ENCODE measurements around the gene HASPIN.

The HASPIN gene

GRCh38 chr17:3747805-3748204, 24.1 kb downstream of the HASPIN start:
- Histone ChIP-seq H3K9me3 (ENCODE audit: control insufficient read depth in 5 of 5, low read length in 5 of 5) (no peaks in the 10 kb centered on the region), H3K36me3 (ENCODE audit: control insufficient read depth in 5 of 5, insufficient read depth in 5 of 5, low read length in 5 of 5) (no peaks in the 10 kb centered on the region), H3K4me3 (ENCODE audit: low read depth in 1 of 5, low read length in 5 of 5) (no peak overlapping the region), H3K27me3 (ENCODE audit: control insufficient read depth in 5 of 5, insufficient read depth in 4 of 5, low read length in 5 of 5) (peaks cover 2 to 25% (median 16%) of the 10 kb centered on the region in 5 donors), H3K27ac (ENCODE audit: low read depth, low read length) (no peak overlapping the region), H3K4me1 (ENCODE audit: control insufficient read depth in 5 of 5, insufficient read depth in 5 of 5, low read length in 5 of 5) (no peaks in the 10 kb centered on the region), H3K9ac (ENCODE audit: low read length in 5 of 5) (no peak overlapping the region)

GRCh38 chr17:3748576-3748975, 24.9 kb downstream of the HASPIN start:
- no peaks in the 10 kb centered on the region for H3K4me1 ChIP-seq (ENCODE audit: control insufficient read depth in 5 of 5, insufficient read depth in 5 of 5, low read length in 5 of 5)
- no peak overlapping the region for H3K9ac ChIP-seq (ENCODE audit: low read length in 5 of 5)
- peaks cover 2 to 31% (median 22%) of the 10 kb centered on the region in 5 donors for H3K27me3 ChIP-seq (ENCODE audit: control insufficient read depth in 5 of 5, insufficient read depth in 4 of 5, low read length in 5 of 5)

GRCh38 chr17:3750296-3750695, 26.6 kb downstream of the HASPIN start:
- H3K27ac ChIP-seq (ENCODE audit: low read depth, low read length), result no peak overlapping the region
- H3K4me3 ChIP-seq (ENCODE audit: low read depth in 1 of 5, low read length in 5 of 5), result no peak overlapping the region
- peaks cover 0 to 5% (median 3%) of the 10 kb centered on the region in 5 donors for H3K4me1 ChIP-seq (ENCODE audit: control insufficient read depth in 5 of 5, insufficient read depth in 5 of 5, low read length in 5 of 5)
- peaks cover 5 to 33% (median 25%) of the 10 kb centered on the region in 5 donors for H3K27me3 ChIP-seq (ENCODE audit: control insufficient read depth in 5 of 5, insufficient read depth in 4 of 5, low read length in 5 of 5)
- H3K36me3 ChIP-seq (ENCODE audit: control insufficient read depth in 5 of 5, insufficient read depth in 5 of 5, low read length in 5 of 5), result no peaks in the 10 kb centered on the region
- H3K9ac ChIP-seq (ENCODE audit: low read length in 5 of 5), result no peak overlapping the region
- H3K9me3 ChIP-seq (ENCODE audit: control insufficient read depth in 5 of 5, low read length in 5 of 5), result no peaks in the 10 kb centered on the region

More at GRCh38 chr17:3748576-3748975, 24.9 kb downstream of the HASPIN start:
- no peaks in the 10 kb centered on the region for H3K36me3 ChIP-seq (ENCODE audit: control insufficient read depth in 5 of 5, insufficient read depth in 5 of 5, low read length in 5 of 5)
- no peaks in the 10 kb centered on the region for H3K9me3 ChIP-seq (ENCODE audit: control insufficient read depth in 5 of 5, low read length in 5 of 5)
- H3K27ac ChIP-seq (ENCODE audit: low read depth, low read length), result no peak overlapping the region
- no peak overlapping the region for H3K4me3 ChIP-seq (ENCODE audit: low read depth in 1 of 5, low read length in 5 of 5)

GRCh38 chr17:3750926-3751325, 27.2 kb downstream of the HASPIN start:
- peaks cover 5 to 33% (median 25%) of the 10 kb centered on the region in 5 donors for H3K27me3 ChIP-seq (ENCODE audit: control insufficient read depth in 5 of 5, insufficient read depth in 4 of 5, low read length in 5 of 5)
- peaks cover 0 to 5% (median 3%) of the 10 kb centered on the region in 5 donors for H3K4me1 ChIP-seq (ENCODE audit: control insufficient read depth in 5 of 5, insufficient read depth in 5 of 5, low read length in 5 of 5)
- H3K9me3 ChIP-seq (ENCODE audit: control insufficient read depth in 5 of 5, low read length in 5 of 5), result no peaks in the 10 kb centered on the region
- no peaks in the 10 kb centered on the region for H3K36me3 ChIP-seq (ENCODE audit: control insufficient read depth in 5 of 5, insufficient read depth in 5 of 5, low read length in 5 of 5)
- H3K9ac ChIP-seq (ENCODE audit: low read length in 5 of 5), result no peak overlapping the region
- no peak overlapping the region for H3K4me3 ChIP-seq (ENCODE audit: low read depth in 1 of 5, low read length in 5 of 5)
- no peak overlapping the region for H3K27ac ChIP-seq (ENCODE audit: low read depth, low read length)

- H3K27me3 ChIP-seq (ENCODE audit: control insufficient read depth in 5 of 5, insufficient read depth in 4 of 5, low read length in 5 of 5), result peaks cover 5 to 33% (median 25%) of the 10 kb centered on the region in 5 donors
- H3K9me3 ChIP-seq (ENCODE audit: control insufficient read depth in 5 of 5, low read length in 5 of 5), result no peaks in the 10 kb centered on the region
- H3K36me3 ChIP-seq (ENCODE audit: control insufficient read depth in 5 of 5, insufficient read depth in 5 of 5, low read length in 5 of 5), result no peaks in the 10 kb centered on the region
- H3K4me1 ChIP-seq (ENCODE audit: control insufficient read depth in 5 of 5, insufficient read depth in 5 of 5, low read length in 5 of 5), result peaks cover 0 to 5% (median 3%) of the 10 kb centered on the region in 5 donors
- no peak overlapping the region for H3K4me3 ChIP-seq (ENCODE audit: low read depth in 1 of 5, low read length in 5 of 5)
- H3K27ac ChIP-seq (ENCODE audit: low read depth, low read length), result no peak overlapping the region
- no peak overlapping the region for H3K9ac ChIP-seq (ENCODE audit: low read length in 5 of 5)
Measured at GRCh38 chr17:3751836-3752235, 28.1 kb downstream of the HASPIN start.

GRCh38 chr17:3753624-3754023, 29.9 kb downstream of the HASPIN start:
- H3K4me1 ChIP-seq (ENCODE audit: control insufficient read depth in 5 of 5, insufficient read depth in 5 of 5, low read length in 5 of 5), result peaks cover 0 to 5% (median 3%) of the 10 kb centered on the region in 5 donors
- H3K9me3 ChIP-seq (ENCODE audit: control insufficient read depth in 5 of 5, low read length in 5 of 5), result no peaks in the 10 kb centered on the region
- no peak overlapping the region for H3K9ac ChIP-seq (ENCODE audit: low read length in 5 of 5)
- no peak overlapping the region for H3K27ac ChIP-seq (ENCODE audit: low read depth, low read length)
- H3K36me3 ChIP-seq (ENCODE audit: control insufficient read depth in 5 of 5, insufficient read depth in 5 of 5, low read length in 5 of 5), result no peaks in the 10 kb centered on the region
- peaks cover 5 to 33% (median 23%) of the 10 kb centered on the region in 5 donors for H3K27me3 ChIP-seq (ENCODE audit: control insufficient read depth in 5 of 5, insufficient read depth in 4 of 5, low read length in 5 of 5)
- no peak overlapping the region for H3K4me3 ChIP-seq (ENCODE audit: low read depth in 1 of 5, low read length in 5 of 5)

GRCh38 chr17:3754066-3754457, 30.4 kb downstream of the HASPIN start:
- H3K4me3 ChIP-seq (ENCODE audit: low read depth in 1 of 5, low read length in 5 of 5), result no peak overlapping the region
- peaks cover 0 to 5% (median 3%) of the 10 kb centered on the region in 5 donors for H3K4me1 ChIP-seq (ENCODE audit: control insufficient read depth in 5 of 5, insufficient read depth in 5 of 5, low read length in 5 of 5)
- no peak overlapping the region for H3K9ac ChIP-seq (ENCODE audit: low read length in 5 of 5)
- H3K36me3 ChIP-seq (ENCODE audit: control insufficient read depth in 5 of 5, insufficient read depth in 5 of 5, low read length in 5 of 5), result no peaks in the 10 kb centered on the region
- H3K27ac ChIP-seq (ENCODE audit: low read depth, low read length), result no peak overlapping the region
- peaks cover 5 to 33% (median 23%) of the 10 kb centered on the region in 5 donors for H3K27me3 ChIP-seq (ENCODE audit: control insufficient read depth in 5 of 5, insufficient read depth in 4 of 5, low read length in 5 of 5)
- H3K9me3 ChIP-seq (ENCODE audit: control insufficient read depth in 5 of 5, low read length in 5 of 5), result peaks cover 0 to 2% (median under 1%) of the 10 kb centered on the region in 5 donors

GRCh38 chr17:3754458-3755334, 31.0 kb downstream of the HASPIN start:
- Histone ChIP-seq H3K27ac (ENCODE audit: low read depth, low read length) (no peak overlapping the region), H3K27me3 (ENCODE audit: control insufficient read depth in 5 of 5, insufficient read depth in 4 of 5, low read length in 5 of 5) (peaks cover 5 to 33% (median 23%) of the 10 kb centered on the region in 5 donors), H3K4me3 (ENCODE audit: low read depth in 1 of 5, low read length in 5 of 5) (no peak overlapping the region), H3K9ac (ENCODE audit: low read length in 5 of 5) (no peak overlapping the region), H3K36me3 (ENCODE audit: control insufficient read depth in 5 of 5, insufficient read depth in 5 of 5, low read length in 5 of 5) (no peaks in the 10 kb centered on the region), H3K9me3 (ENCODE audit: control insufficient read depth in 5 of 5, low read length in 5 of 5) (peaks cover 0 to 8% (median 7%) of the 10 kb centered on the region in 5 donors), H3K4me1 (ENCODE audit: control insufficient read depth in 5 of 5, insufficient read depth in 5 of 5, low read length in 5 of 5) (peaks cover 0 to 5% (median 3%) of the 10 kb centered on the region in 5 donors)

GRCh38 chr17:3755335-3756030, 31.8 kb downstream of the HASPIN start:
- H3K27me3 ChIP-seq (ENCODE audit: control insufficient read depth in 5 of 5, insufficient read depth in 4 of 5, low read length in 5 of 5), result peaks cover 5 to 27% (median 23%) of the 10 kb centered on the region in 5 donors
- H3K4me3 ChIP-seq (ENCODE audit: low read depth in 1 of 5, low read length in 5 of 5), result no peak overlapping the region
- no peak overlapping the region for H3K9ac ChIP-seq (ENCODE audit: low read length in 5 of 5)
- no peaks in the 10 kb centered on the region for H3K36me3 ChIP-seq (ENCODE audit: control insufficient read depth in 5 of 5, insufficient read depth in 5 of 5, low read length in 5 of 5)
- H3K4me1 ChIP-seq (ENCODE audit: control insufficient read depth in 5 of 5, insufficient read depth in 5 of 5, low read length in 5 of 5), result peaks cover 0 to 5% (median 3%) of the 10 kb centered on the region in 5 donors
- peaks cover 0 to 13% (median 11%) of the 10 kb centered on the region in 5 donors for H3K9me3 ChIP-seq (ENCODE audit: control insufficient read depth in 5 of 5, low read length in 5 of 5)
- no peak overlapping the region for H3K27ac ChIP-seq (ENCODE audit: low read depth, low read length)

Measured in subcutaneous abdominal adipose tissue (tissue), 5 donors.